ENCODE data around the gene DOCK9.

The DOCK9 gene

DNA sequence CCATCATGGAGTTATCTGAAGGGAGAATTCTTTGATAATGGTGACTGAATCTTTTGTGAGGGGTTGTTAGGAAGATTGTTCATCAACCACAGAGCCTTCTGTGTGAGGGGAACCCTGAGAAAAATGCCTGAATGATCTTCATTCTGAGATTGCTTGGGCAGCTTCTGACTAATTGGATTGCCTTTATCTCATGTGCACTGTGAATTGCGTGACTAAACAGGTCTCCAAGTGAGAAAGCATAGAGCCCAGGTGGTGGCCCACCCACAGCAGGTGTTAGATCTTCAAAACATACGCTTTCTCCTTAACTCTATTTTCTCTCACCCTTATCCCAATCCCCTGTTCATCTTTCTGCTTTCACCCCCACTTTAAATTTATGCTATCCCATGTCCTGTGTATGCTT, 58.3 kb downstream of the DOCK9 start:
- H3K36me3 ChIP-seq (ENCODE audit: control insufficient read depth in 1 of 2, insufficient read depth in 2 of 2, low read depth in 1 of 2, low read length in 2 of 2) = peaks cover 7 to 20% of the 10 kb centered on the region in 2 experiments
- no peak overlapping the region for H3K18ac ChIP-seq (ENCODE audit: low read depth in 1 of 2, low read length in 2 of 2)
- no peak overlapping the region for H3K27ac ChIP-seq (ENCODE audit: low read length, poor library complexity, severe bottlenecking)
- H3K27me3 ChIP-seq (ENCODE audit: control insufficient read depth in 1 of 2, insufficient read depth in 1 of 2, low read length in 2 of 2) = no peaks in the 10 kb centered on the region
- no peak overlapping the region for H2BK5ac ChIP-seq (ENCODE audit: low read depth, low read length, poor library complexity, severe bottlenecking)
- no peak overlapping the region for H2AK5ac ChIP-seq (ENCODE audit: low read length, severe bottlenecking)
- H3K79me1 ChIP-seq (replicated peaks; ENCODE audit: low read length, poor library complexity, severe bottlenecking) = peaks cover 11% of the 10 kb centered on the region
- no peak overlapping the region for H3K23ac ChIP-seq (ENCODE audit: low read length in 2 of 2)
- H3K9ac ChIP-seq (ENCODE audit: low read length) = no peak overlapping the region
- no peak overlapping the region for H3K4ac ChIP-seq (ENCODE audit: low read depth in 1 of 2, low read length in 2 of 2)
- H4K8ac ChIP-seq (ENCODE audit: low read length) = no peak overlapping the region
- 91% methylated on average over 2 of the region's 2 CpGs for WGBS
- H3K4me2 ChIP-seq (ENCODE audit: low read length, poor library complexity, severe bottlenecking) = no peak overlapping the region
- no peak overlapping the region for H3K14ac ChIP-seq (ENCODE audit: low read length in 2 of 2)
- H2BK120ac ChIP-seq (ENCODE audit: low read depth, low read length) = no peak overlapping the region
- H3K4me1 ChIP-seq (ENCODE audit: control insufficient read depth, insufficient read depth, low read depth, low read length) = no peaks in the 10 kb centered on the region
- H2AFZ ChIP-seq (ENCODE audit: low read depth, low read length) = no peak overlapping the region
- H4K91ac ChIP-seq (ENCODE audit: low read length) = no peak overlapping the region
- no peak overlapping the region for H2BK12ac ChIP-seq (ENCODE audit: low read length in 2 of 2)
- H2BK15ac ChIP-seq (ENCODE audit: low read depth, poor library complexity, severe bottlenecking) = no peak overlapping the region
- no peaks in the 10 kb centered on the region for H3K9me3 ChIP-seq (ENCODE audit: control insufficient read depth, low read length)
- no peak for DNase-seq
- no peak overlapping the region for H3K4me3 ChIP-seq (ENCODE audit: insufficient read depth in 1 of 2, low read depth in 1 of 2, low read length in 2 of 2)

DNA sequence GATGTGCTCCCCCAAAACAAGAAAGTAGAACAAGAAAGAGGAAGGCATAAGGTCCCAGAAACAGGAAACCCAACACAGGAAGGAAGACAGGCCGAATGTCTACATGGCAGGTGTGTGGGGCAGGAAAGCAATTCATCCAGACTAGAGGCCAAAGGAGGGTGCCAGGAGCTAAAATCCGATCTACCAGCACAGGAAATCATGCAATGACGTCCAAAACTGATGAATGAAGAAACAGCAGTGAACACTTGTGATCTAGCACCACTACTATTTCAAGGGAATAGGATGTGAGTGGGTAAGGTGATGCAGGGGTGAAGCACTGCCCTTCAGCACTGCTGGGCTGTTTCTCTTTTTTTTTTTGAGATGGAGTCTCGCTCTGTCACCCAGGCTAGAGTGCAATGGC, 59.1 kb downstream of the DOCK9 start:
- no peak overlapping the region for H4K91ac ChIP-seq (ENCODE audit: low read length)
- H2BK12ac ChIP-seq (ENCODE audit: low read length in 2 of 2) = no peak overlapping the region
- H2AK5ac ChIP-seq (ENCODE audit: low read length, severe bottlenecking) = no peak overlapping the region
- no peaks in the 10 kb centered on the region for H3K9me3 ChIP-seq (ENCODE audit: control insufficient read depth, low read length)
- no peak overlapping the region for H3K4me3 ChIP-seq (ENCODE audit: insufficient read depth in 1 of 2, low read depth in 1 of 2, low read length in 2 of 2)
- no peaks in the 10 kb centered on the region for H3K27me3 ChIP-seq (ENCODE audit: control insufficient read depth in 1 of 2, insufficient read depth in 1 of 2, low read length in 2 of 2)
- H3K4me1 ChIP-seq (ENCODE audit: control insufficient read depth, insufficient read depth, low read depth, low read length) = no peaks in the 10 kb centered on the region
- H3K4ac ChIP-seq (ENCODE audit: low read depth in 1 of 2, low read length in 2 of 2) = no peak overlapping the region
- H3K9ac ChIP-seq (ENCODE audit: low read length) = no peak overlapping the region
- no peak for DNase-seq
- no peak overlapping the region for H4K8ac ChIP-seq (ENCODE audit: low read length)
- H3K18ac ChIP-seq (ENCODE audit: low read depth in 1 of 2, low read length in 2 of 2) = no peak overlapping the region
- no peak overlapping the region for H3K27ac ChIP-seq (ENCODE audit: low read length, poor library complexity, severe bottlenecking)
- no peak overlapping the region for H3K14ac ChIP-seq (ENCODE audit: low read length in 2 of 2)
- H2BK5ac ChIP-seq (ENCODE audit: low read depth, low read length, poor library complexity, severe bottlenecking) = no peak overlapping the region
- peaks cover 7 to 20% of the 10 kb centered on the region in 2 experiments for H3K36me3 ChIP-seq (ENCODE audit: control insufficient read depth in 1 of 2, insufficient read depth in 2 of 2, low read depth in 1 of 2, low read length in 2 of 2)
- H3K4me2 ChIP-seq (ENCODE audit: low read length, poor library complexity, severe bottlenecking) = no peak overlapping the region
- 94% methylated on average over 4 of the region's 4 CpGs for WGBS
- H2BK120ac ChIP-seq (ENCODE audit: low read depth, low read length) = no peak overlapping the region
- H2AFZ ChIP-seq (ENCODE audit: low read depth, low read length) = no peak overlapping the region
- H3K79me1 ChIP-seq (replicated peaks; ENCODE audit: low read length, poor library complexity, severe bottlenecking) = peaks cover 11% of the 10 kb centered on the region
- H2BK15ac ChIP-seq (ENCODE audit: low read depth, poor library complexity, severe bottlenecking) = no peak overlapping the region
- H3K23ac ChIP-seq (ENCODE audit: low read length in 2 of 2) = no peak overlapping the region

DNA sequence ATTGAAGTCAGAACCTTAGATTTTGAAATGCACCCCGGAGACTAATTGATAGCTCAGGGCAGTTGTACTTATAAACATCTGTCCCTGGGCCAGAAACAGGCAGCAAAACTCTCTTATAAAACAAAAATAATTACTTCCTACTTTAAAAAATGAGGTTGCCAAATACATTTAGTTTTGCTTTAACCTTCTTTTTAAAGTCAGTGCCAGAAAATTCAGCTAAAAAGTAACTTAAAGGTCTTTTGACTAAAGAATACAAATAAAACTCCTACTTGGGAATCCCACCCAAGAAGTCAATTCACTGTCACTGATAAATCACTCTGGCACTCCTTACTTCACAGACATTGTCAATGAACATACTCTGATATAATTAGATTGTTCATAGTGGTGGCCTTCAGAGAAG, 60.7 kb downstream of the DOCK9 start:
- peaks cover 6 to 20% of the 10 kb centered on the region in 2 experiments for H3K36me3 ChIP-seq (ENCODE audit: control insufficient read depth in 1 of 2, insufficient read depth in 2 of 2, low read depth in 1 of 2, low read length in 2 of 2)
- H3K23ac ChIP-seq (ENCODE audit: low read length in 2 of 2) = no peak overlapping the region
- WGBS = 54% methylated on average over 1 of the region's 1 CpG
- H3K4me2 ChIP-seq (ENCODE audit: low read length, poor library complexity, severe bottlenecking) = no peak overlapping the region
- no peak overlapping the region for H3K18ac ChIP-seq (ENCODE audit: low read depth in 1 of 2, low read length in 2 of 2)
- H3K27ac ChIP-seq (ENCODE audit: low read length, poor library complexity, severe bottlenecking) = no peak overlapping the region
- no peak for DNase-seq
- H3K79me1 ChIP-seq (replicated peaks; ENCODE audit: low read length, poor library complexity, severe bottlenecking) = peaks cover 11% of the 10 kb centered on the region
- no peaks in the 10 kb centered on the region for H3K4me1 ChIP-seq (ENCODE audit: control insufficient read depth, insufficient read depth, low read depth, low read length)
- H2BK120ac ChIP-seq (ENCODE audit: low read depth, low read length) = no peak overlapping the region
- H2BK15ac ChIP-seq (ENCODE audit: low read depth, poor library complexity, severe bottlenecking) = no peak overlapping the region
- H2BK12ac ChIP-seq (ENCODE audit: low read length in 2 of 2) = no peak overlapping the region
- H3K27me3 ChIP-seq (ENCODE audit: control insufficient read depth in 1 of 2, insufficient read depth in 1 of 2, low read length in 2 of 2) = no peaks in the 10 kb centered on the region
- no peaks in the 10 kb centered on the region for H3K9me3 ChIP-seq (ENCODE audit: control insufficient read depth, low read length)
- H4K91ac ChIP-seq (ENCODE audit: low read length) = no peak overlapping the region
- H3K9ac ChIP-seq (ENCODE audit: low read length) = no peak overlapping the region
- no peak overlapping the region for H3K4ac ChIP-seq (ENCODE audit: low read depth in 1 of 2, low read length in 2 of 2)
- H2AFZ ChIP-seq (ENCODE audit: low read depth, low read length) = no peak overlapping the region
- no peak overlapping the region for H2BK5ac ChIP-seq (ENCODE audit: low read depth, low read length, poor library complexity, severe bottlenecking)
- no peak overlapping the region for H3K14ac ChIP-seq (ENCODE audit: low read length in 2 of 2)
- H2AK5ac ChIP-seq (ENCODE audit: low read length, severe bottlenecking) = no peak overlapping the region
- H3K4me3 ChIP-seq (ENCODE audit: insufficient read depth in 1 of 2, low read depth in 1 of 2, low read length in 2 of 2) = no peak overlapping the region
- no peak overlapping the region for H4K8ac ChIP-seq (ENCODE audit: low read length)

DNA sequence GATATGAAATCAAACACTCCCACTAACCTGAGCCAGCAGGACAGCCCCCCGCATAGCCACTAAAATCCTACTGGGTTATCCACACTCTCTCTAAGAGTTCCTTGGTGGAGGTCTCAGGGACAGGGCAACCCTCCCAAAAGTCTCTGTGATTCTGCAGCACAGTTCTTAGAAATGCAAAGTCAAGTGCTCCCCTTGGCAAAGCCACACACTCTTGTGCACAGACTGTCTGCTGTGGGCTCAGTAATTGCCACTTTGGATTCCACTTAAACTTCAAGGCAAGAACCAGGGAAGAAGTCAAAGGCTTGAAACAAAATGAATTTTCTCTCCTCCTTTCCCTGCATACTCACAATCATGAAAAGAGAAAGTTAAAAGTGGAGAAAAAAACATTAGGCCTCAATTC, 61.5 kb downstream of the DOCK9 start:
- Histone ChIP-seq H3K36me3 (ENCODE audit: control insufficient read depth in 1 of 2, insufficient read depth in 2 of 2, low read depth in 1 of 2, low read length in 2 of 2) (peaks cover 0 to 14% of the 10 kb centered on the region in 2 experiments), H3K23ac (ENCODE audit: low read length in 2 of 2) (no peak overlapping the region), H3K79me1 (replicated peaks; ENCODE audit: low read length, poor library complexity, severe bottlenecking) (peaks cover 7% of the 10 kb centered on the region), H3K4me3 (ENCODE audit: insufficient read depth in 1 of 2, low read depth in 1 of 2, low read length in 2 of 2) (no peak overlapping the region), H3K9me3 (ENCODE audit: control insufficient read depth, low read length) (no peaks in the 10 kb centered on the region), H3K4me1 (ENCODE audit: control insufficient read depth, insufficient read depth, low read depth, low read length) (no peaks in the 10 kb centered on the region), H2AK5ac (ENCODE audit: low read length, severe bottlenecking) (no peak overlapping the region), H3K18ac (ENCODE audit: low read depth in 1 of 2, low read length in 2 of 2) (no peak overlapping the region), H4K8ac (ENCODE audit: low read length) (no peak overlapping the region), H2BK120ac (ENCODE audit: low read depth, low read length) (no peak overlapping the region), H2BK5ac (ENCODE audit: low read depth, low read length, poor library complexity, severe bottlenecking) (no peak overlapping the region), H2AFZ (ENCODE audit: low read depth, low read length) (no peak overlapping the region), H3K14ac (ENCODE audit: low read length in 2 of 2) (no peak overlapping the region), H3K4me2 (ENCODE audit: low read length, poor library complexity, severe bottlenecking) (no peak overlapping the region), H3K27ac (ENCODE audit: low read length, poor library complexity, severe bottlenecking) (no peak overlapping the region), H2BK15ac (ENCODE audit: low read depth, poor library complexity, severe bottlenecking) (no peak overlapping the region), H3K4ac (ENCODE audit: low read depth in 1 of 2, low read length in 2 of 2) (no peak overlapping the region), H2BK12ac (ENCODE audit: low read length in 2 of 2) (no peak overlapping the region), H4K91ac (ENCODE audit: low read length) (no peak overlapping the region), H3K9ac (ENCODE audit: low read length) (no peak overlapping the region), H3K27me3 (ENCODE audit: control insufficient read depth in 1 of 2, insufficient read depth in 1 of 2, low read length in 2 of 2) (no peaks in the 10 kb centered on the region)
- DNase-seq = no peak
- 100% methylated on average over 1 of the region's 1 CpG for WGBS

Measured in mesenchymal stem cell (in vitro differentiated cells and primary cell).